Neural cell (in vitro differentiated cells): ENCODE measurements around the gene EN1. TPM values are rescaled to one million over a fixed set of nuclear protein-coding genes. Genes with fewer than 3 reads are reported as not detected.

Experiments used
- H2AFZ ChIP-seq: fragments of 200-600, 300-800 bp; sonication (generic), shearing (Covaris generic); 2 replicates; pipeline ENCODE4 v1.6.0; 2014; ENCODE audit warnings: low read depth, mild to moderate bottlenecking, antibody characterized with exemption, low read length, moderate library complexity
- H3F3A ChIP-seq: fragments of 200-600 bp; shearing (Covaris generic); 2 replicates; pipeline ENCODE4 v1.6.1; 2016; ENCODE audit warnings: mild to moderate bottlenecking, moderate library complexity, mixed read lengths, antibody characterized with exemption, low read length; ENCODE audit not compliant: insufficient read depth, poor library complexity, severe bottlenecking
- H3K27ac ChIP-seq: fragments of 200-600, 300-800 bp; sonication (generic), shearing (Covaris generic); 2 replicates; pipeline ENCODE4 v1.5.1; 2014; ENCODE audit warnings: mild to moderate bottlenecking, low read length, moderate library complexity
- H3K27me3 ChIP-seq: fragments of 300-800, 200-600 bp; sonication (generic), shearing (Covaris generic); 2 replicates; pipeline ENCODE4 v1.6.0; 2014; ENCODE audit warnings: mild to moderate bottlenecking, low read depth, low read length, moderate library complexity; ENCODE audit not compliant: insufficient read depth
- H3K36me3 ChIP-seq: fragments of 300-800, 200-600 bp; sonication (generic), shearing (Covaris generic); 2 replicates; pipeline ENCODE4 v1.5.1; 2014; ENCODE audit warnings: mild to moderate bottlenecking, antibody characterized with exemption, low read length, moderate library complexity; ENCODE audit not compliant: insufficient read depth
- H3K4me2 ChIP-seq: fragments of 300-800, 200-600 bp; sonication (generic), shearing (Covaris generic); 2 replicates; pipeline ENCODE4 v1.6.0; 2014; ENCODE audit warnings: mild to moderate bottlenecking, low read length
- H3K4me3 ChIP-seq: fragments of 300-800, 200-600 bp; sonication (generic), shearing (Covaris generic); 2 replicates; pipeline ENCODE4 v1.5.1; 2014; ENCODE audit warnings: mild to moderate bottlenecking, low read length, moderate library complexity
- H3K79me2 ChIP-seq: fragments of 200-600 bp; shearing (Covaris generic); replicated peaks from 2 replicates; pipeline ENCODE4 v1.6.0; 2014; ENCODE audit warnings: mild to moderate bottlenecking, low read length, moderate library complexity; ENCODE audit not compliant: insufficient read depth
- H3K9ac ChIP-seq: fragments of 300-800, 200-600 bp; sonication (generic), shearing (Covaris generic); 2 replicates; pipeline ENCODE4 v1.6.1; 2016; ENCODE audit warnings: mild to moderate bottlenecking, low read length, mixed read lengths
- H3K9me2 ChIP-seq: fragments of 200-600 bp; shearing (Covaris generic); 2 replicates; pipeline ENCODE4 v1.6.1; 2016; ENCODE audit warnings: mild to moderate bottlenecking, low read length, mixed read lengths; ENCODE audit not compliant: insufficient read depth
- H3K9me3 ChIP-seq: fragments of 200-600, 300-800 bp; sonication (generic), shearing (Covaris generic); 2 replicates; pipeline ENCODE4 v1.6.1; 2016; ENCODE audit warnings: mild to moderate bottlenecking, mixed run types, low read length, moderate library complexity, mixed read lengths
- H4K20me1 ChIP-seq: fragments of 200-600 bp; shearing (Covaris generic); 2 replicates; pipeline ENCODE4 v1.6.1; 2016; ENCODE audit warnings: mild to moderate bottlenecking, mixed run types; ENCODE audit not compliant: insufficient read depth
- CTCF ChIP-seq: fragments of 450-650 bp; IDR thresholded peaks from 2 replicates; pipeline ENCODE4 v1.5.1; 2014; ENCODE audit warnings: antibody characterized with exemption, mild to moderate bottlenecking, moderate library complexity; ENCODE audit not compliant: poor library complexity, severe bottlenecking
- EP300 ChIP-seq: fragments of 450-650 bp; conservative IDR thresholded peaks from 2 replicates; pipeline ENCODE4 v1.6.1; 2014; ENCODE audit warnings: antibody characterized with exemption, mild to moderate bottlenecking, moderate library complexity; ENCODE audit not compliant: poor library complexity, severe bottlenecking
- EZH2 ChIP-seq: fragments of 200-600, 300-800 bp; shearing (Covaris generic), sonication (generic); IDR thresholded peaks from 2 replicates; pipeline ENCODE4 v1.6.1; 2014; ENCODE audit warnings: antibody characterized with exemption, low read length, borderline replicate concordance, mild to moderate bottlenecking; ENCODE audit not compliant: insufficient read depth, poor library complexity, severe bottlenecking
- MXI1 ChIP-seq: fragments of 450-650 bp; conservative IDR thresholded peaks from 2 replicates; pipeline ENCODE4 v1.6.1; 2014; ENCODE audit warnings: antibody characterized with exemption, mild to moderate bottlenecking; ENCODE audit not compliant: poor library complexity, severe bottlenecking
- POLR2AphosphoS5 ChIP-seq: IDR thresholded peaks from 2 replicates; pipeline ENCODE4 v1.6.1; 2012
- RAD21 ChIP-seq: fragments of 450-650 bp; conservative IDR thresholded peaks from 2 replicates; pipeline ENCODE4 v1.6.1; 2014; ENCODE audit warnings: antibody characterized with exemption, mild to moderate bottlenecking, moderate library complexity
- REST ChIP-seq: IDR thresholded peaks from 2 replicates; pipeline ENCODE4 v1.6.1; 2012; ENCODE audit warnings: borderline replicate concordance
- SMC3 ChIP-seq: fragments of 450-650 bp; conservative IDR thresholded peaks from 2 replicates; pipeline ENCODE4 v1.6.1; 2014; ENCODE audit warnings: antibody characterized with exemption, mild to moderate bottlenecking, moderate library complexity; ENCODE audit not compliant: poor library complexity
- TAF1 ChIP-seq: IDR thresholded peaks from 2 replicates; pipeline ENCODE4 v1.6.1; 2012; ENCODE audit warnings: low read depth
- polyA plus RNA-seq: library from polyadenylated mRNA; depleted of rRNA; stranded (reverse); fragments of >200 nt; gene quantifications from 2 replicates; pipeline ENCODE4 v1.2.3, GENCODE V29; 2014

EN1 gene
- polyA plus RNA-seq, 1 donor from 2014 or later = not detected

- Histone ChIP-seq H3K27me3 (peaks cover 51% of the 10 kb centered on the region), H3K79me2 (no peaks in the 10 kb centered on the region), H3K9me2 (no peaks in the 10 kb centered on the region), H3K36me3 (no peaks in the 10 kb centered on the region), H3K4me3 (no peak overlapping the region), H2AFZ (no peak overlapping the region), H3K4me2 (no peak overlapping the region), H3K9me3 (no peaks in the 10 kb centered on the region), H3F3A (no peaks in the 10 kb centered on the region), H3K27ac (no peak overlapping the region), H4K20me1 (no peaks in the 10 kb centered on the region), H3K9ac (no peak overlapping the region)
- no peak for TF ChIP-seq TAF1
- no peak for TF ChIP-seq RAD21
- no peak for TF ChIP-seq POLR2AphosphoS5
- no peak for TF ChIP-seq SMC3
- TF ChIP-seq EZH2 = no peak
- no peak for TF ChIP-seq REST
- no peak for TF ChIP-seq CTCF
- TF ChIP-seq MXI1 = no peak
- no peak for TF ChIP-seq EP300
Measured at GRCh38 chr2:118808429-118808809, 39.0 kb downstream of the EN1 start.

GRCh38 chr2:118807668-118808428 is 39.6 kb downstream of the EN1 start:
- Histone ChIP-seq H3K36me3 (no peaks in the 10 kb centered on the region), H3K27me3 (peaks cover 46% of the 10 kb centered on the region), H4K20me1 (no peaks in the 10 kb centered on the region), H3K4me3 (no peak overlapping the region), H3K27ac (no peak overlapping the region), H3K4me2 (no peak overlapping the region), H3K9me3 (no peaks in the 10 kb centered on the region), H2AFZ (no peak overlapping the region), H3K9me2 (no peaks in the 10 kb centered on the region), H3K79me2 (no peaks in the 10 kb centered on the region), H3K9ac (no peak overlapping the region), H3F3A (no peaks in the 10 kb centered on the region)
- TF ChIP-seq CTCF = no peak
- TF ChIP-seq EP300 = no peak
- no peak for TF ChIP-seq POLR2AphosphoS5
- no peak for TF ChIP-seq EZH2
- TF ChIP-seq REST = no peak
- TF ChIP-seq TAF1 = no peak
- no peak for TF ChIP-seq SMC3
- no peak for TF ChIP-seq RAD21
- TF ChIP-seq MXI1 = no peak
